NCI-H1694 (cell line): Measurements from ENCODE around the gene PRDM15.

Experiments
- DNase-seq: peaks from one replicate; lab custom pipeline; 2025; lab: John Stamatoyannopoulos, UW

The PRDM15 gene

DNA sequence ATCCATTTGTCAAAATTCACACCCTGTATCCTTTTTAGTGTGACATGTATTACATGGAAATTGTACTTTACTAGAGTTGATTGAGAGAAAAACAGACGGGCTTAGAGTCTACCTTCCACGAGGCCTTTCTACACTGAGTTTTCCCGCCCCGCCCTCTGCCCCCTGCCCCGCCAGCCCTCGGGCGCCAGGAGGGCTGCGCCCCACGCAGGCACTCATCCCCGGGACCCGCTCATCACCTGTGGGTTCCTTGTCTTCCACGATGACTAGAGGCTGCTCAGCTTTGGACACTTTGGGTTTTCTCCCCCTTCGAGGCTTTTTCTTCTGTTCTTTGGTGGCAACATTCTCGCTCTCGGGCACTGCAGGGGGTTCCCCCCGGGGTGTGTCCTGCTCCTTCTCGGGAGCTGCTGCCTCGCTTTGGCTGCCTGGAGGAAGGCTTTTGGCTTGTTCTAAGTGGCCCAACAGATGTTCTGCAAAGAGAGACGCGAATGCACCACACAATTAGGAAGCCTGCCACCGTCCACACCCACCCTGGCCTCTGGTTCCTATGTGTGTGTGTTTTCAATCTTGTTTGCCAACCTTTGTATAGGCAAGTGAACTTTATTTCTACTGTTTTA, 39.6 kb downstream of the PRDM15 start:
- DNase-seq, result no peak

DNA sequence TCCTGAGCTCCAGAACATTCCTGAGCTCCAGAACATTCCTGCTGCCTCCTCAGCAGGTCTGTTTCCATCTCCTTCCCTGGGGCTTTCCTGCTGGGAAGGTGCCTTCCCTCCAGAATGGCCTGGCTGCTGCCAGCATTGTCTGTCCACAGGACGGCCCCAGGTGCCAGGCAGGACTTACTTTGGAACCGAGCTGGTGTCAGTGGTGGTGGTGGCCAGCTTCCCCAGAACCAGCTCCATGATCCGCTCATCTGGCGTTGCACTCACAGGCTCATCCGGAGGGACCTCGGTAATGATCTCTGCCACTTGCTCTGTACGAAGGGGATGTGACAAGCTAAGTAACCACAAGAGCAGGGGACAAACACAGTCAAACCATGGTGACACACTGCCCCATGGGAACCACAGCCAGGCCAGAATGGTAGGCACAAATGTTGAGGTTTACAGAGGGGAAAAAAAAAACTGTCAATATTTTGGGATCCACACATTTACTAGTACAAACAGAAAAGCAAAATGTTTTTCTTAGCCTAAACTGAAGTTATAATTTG, 41.3 kb downstream of the PRDM15 start:
- no peak for DNase-seq

DNA sequence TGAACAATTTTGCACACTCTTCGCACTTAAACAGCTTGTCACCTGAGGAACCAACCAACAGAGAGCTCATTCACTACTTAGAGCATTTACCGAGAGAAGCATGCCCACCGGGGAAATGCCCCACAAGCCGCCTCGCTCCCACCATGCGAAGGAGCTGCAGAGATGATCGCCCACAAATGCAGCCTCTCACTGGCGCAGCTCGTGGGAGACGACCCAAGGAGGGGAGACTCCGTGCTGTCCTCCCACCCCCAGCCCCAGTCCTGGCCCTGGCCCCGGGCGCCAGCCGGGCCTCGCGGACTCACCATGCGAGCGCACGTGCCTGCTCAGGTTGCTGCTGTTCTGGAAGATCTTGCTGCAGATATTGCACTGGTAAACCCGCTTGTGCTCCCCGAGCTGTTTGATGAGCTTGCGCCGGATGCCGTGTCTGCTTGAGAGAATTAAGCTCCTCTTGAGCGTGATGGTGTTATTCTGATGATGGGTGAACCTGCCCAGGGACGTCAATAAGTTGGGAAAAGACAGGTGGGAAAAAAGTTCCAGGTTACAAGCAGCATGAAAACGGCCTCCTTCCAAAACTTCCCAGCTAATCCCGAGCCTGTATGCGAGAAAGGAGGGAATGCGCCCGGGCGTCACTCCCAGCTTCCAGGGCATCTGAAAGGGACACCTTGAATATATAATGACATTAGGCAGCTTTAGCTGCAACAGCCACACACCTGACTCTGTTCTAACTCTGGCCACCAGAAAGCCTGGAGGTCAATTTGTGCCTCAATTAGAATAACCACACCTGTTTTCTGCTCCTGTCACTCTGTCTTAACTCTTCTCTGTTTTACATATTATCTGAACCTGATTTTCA, 42.8 kb downstream of the PRDM15 start:
- DNase-seq, result no peak

DNA sequence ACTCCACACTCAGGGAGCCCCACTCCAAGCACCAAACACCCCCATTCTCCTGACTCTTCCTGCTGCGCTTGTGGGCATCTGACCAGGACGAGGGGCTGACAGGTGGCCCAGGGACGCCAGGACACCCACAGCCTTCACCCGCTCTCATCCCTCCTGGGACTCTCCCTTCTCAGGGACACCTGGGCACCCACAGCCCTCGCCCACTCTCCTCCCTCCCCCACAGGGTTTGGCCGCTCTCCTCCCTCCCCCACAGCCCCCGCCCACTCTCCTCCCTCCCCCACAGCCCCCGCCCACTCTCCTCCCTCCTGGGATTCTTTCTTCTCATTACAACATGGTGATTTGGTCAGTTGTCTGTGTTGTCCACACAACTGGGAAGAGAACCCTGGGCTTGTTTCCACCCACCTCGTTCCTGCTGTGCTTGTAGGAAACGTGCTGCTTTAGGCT, 43.4 kb downstream of the PRDM15 start:
- DNase-seq, result no peak

DNA sequence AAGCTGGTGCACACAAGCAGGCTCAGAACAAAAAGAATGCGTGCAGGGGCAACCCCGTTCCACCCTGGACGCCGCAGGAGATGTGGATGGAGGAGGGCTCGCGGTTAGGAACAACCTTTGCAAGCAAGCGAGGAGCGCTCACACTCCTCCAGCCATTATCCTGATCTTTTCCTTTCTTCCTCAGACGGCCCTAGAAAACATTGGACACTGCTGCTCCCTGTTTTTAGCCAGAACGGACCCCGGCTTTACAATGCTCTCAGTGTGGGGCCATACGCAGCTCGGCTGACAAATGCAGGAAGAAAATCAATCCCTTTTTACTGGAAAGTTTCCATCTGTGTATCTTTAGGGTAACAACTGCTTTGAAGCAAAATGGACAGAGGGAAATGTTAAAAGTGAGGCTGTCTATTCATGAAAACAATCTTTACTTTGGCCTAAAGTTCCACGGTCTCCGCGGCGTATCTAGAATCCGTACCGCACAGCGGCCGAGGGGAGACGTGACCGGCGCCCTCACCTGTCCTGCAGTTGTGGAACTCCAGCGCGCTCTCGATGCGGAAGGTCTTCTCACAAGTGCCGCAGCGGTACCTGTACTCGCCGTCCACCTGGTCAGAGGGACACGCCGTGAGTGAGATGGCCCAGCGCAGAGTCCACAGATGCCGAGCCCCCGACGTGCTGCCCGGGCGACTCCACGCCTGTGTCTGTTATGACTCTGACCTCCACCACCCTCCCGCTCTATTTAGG, 44.0 kb downstream of the PRDM15 start:
- no peak for DNase-seq

DNA sequence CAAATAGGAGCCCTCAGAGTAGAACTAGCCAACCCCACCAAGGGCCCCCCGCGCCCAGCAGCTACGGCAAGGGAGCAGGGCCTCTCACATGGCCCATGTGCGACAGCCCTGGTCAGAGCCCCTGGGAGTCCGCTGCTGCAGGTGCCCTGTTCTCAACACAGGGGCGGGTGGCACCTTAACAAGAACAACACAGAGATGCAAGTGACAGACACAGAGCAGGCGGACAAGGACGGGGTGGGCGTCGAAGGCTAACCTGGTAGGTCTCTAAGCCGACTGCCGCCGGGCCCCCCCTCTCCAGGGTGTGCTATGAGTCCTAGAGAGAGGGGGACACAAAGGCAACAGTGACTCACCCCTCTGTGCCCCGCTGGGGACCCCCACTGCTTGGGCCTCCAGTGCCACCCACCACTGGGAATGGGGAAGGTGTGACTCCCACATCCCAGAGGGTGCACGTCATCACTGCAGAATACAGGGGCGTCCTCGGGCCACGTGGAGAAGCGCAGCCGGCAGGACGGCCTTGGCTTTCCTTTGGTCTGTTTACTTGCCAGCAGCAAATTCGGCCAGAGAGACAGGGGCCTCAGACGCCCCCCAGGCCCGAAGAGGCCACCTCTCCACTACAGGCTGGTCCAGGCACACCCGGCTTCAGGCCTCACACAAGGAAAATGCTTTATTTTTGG, 44.8 kb downstream of the PRDM15 start:
- no peak for DNase-seq

DNA sequence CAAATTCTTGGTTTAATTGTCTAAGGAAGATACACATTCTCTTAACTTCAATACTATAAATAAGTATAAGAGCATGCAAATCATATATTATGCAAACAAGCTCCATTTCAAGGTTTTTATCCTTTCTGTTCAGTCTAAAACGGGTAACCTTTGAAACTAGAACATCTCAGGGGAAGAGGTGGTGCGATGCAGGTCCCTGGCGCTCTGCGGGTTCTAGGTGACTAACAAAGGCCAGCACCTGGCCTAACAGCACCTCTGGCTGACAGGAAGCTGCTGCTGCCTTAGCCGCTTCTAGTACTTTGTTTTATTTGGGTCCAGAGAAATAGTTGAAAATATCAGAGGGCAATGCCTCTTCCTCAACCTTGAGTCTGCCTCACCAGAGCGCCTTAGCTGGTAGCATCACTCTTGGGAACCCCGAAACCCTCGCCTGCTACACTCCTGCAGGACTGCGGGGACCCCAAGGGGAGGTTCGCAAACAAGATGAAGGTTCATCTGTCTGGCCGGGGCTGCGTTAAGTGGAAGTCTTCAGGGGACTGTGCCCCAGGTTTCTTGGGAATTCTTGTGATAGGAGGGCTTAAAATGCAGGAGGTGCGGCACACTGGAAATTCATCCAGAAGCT, 45.5 kb downstream of the PRDM15 start:
- DNase-seq, result no peak

DNA sequence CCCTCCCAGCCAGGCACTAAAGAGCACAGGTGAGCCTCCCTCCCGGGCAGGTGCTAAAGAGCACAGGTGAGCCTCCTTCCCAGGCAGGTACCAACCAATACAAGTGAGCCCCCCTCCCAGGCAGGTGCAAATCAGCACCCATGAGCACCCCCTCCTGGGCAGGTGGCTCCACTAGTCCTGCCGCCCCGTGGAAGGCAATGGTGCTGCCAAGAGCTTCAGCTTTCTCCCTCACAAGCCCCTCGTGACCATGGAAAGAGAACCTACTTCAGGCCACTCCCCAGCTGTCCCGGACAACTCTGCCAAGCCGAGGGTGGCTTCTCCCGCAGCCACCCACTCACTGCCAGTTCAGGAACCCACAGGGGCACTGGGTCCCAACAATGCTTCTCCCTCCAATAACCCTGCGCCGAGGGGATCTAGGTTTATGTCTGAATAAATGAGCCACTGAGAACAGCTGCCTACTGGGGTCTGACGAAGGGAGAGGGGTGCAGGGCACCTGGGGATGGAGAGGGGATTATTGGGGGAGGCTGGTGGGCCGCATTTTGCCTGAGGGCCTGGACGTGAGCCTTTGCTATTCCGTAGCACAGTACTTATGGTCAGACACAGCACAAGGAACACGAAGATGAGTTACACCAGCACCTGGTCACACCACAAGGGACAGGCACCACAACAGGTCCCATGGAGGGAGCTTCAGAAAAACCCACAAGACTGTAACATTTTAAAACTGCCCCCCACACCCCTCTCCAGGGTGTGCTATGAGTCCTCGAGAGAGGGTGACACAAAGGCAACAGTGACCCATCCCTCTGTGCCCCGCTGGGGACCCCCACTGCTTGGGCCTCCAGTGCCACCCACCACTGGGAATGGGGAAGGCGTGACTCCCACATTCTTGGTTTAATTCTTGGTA, 46.3 kb downstream of the PRDM15 start:
- DNase-seq, result no peak

DNA sequence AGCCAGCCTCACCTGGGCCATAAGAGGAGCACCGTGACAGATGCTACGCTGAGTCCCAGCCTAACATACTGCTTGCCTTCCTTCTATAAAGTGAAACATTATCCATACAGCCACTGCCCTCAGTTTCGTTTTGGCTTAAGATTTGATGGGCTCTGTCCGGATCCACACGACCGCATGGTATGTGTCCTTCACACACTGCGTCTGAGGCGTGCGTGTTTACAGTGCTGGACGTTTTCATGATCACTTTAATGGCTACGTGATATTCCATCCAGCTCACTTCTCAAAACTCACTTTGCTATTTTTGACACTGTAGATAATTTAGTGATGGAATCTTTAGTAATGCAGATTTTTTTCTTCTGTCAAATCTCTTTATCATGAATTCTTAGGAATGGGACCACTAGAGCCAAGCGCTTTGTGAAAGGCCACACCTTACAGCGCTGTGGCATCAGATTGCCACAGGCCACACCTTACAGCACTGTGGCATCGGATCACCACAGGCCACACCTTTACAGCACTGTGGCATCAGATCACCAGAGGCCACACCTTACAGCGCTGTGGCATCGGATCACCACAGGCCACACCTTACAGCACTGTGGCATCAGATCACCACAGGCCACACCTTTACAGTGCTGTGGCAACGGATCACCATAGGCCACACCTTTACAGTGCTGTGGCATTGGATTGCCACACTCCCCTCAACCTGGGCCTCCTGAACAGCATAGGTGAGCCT, 47.1 kb downstream of the PRDM15 start:
- no peak for DNase-seq

DNA sequence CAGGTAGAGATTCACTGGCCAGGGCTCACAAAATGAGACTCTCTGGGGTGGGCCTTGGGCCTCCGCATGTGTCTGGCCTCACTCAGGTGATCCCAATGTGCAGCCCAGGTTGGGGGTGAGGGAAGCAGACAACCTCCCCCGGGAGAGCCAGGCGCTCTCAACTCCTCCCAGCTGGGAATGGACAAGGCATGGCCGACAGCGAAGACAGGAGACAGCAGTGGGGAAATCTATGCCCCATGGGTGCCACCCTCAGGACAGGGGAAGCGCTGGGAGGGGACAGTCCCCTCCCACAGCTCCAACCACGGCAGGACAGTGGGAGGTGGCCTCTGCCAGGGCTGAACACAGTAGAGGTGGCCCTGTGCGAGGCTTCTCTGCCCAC, 47.7 kb downstream of the PRDM15 start:
- no peak for DNase-seq

DNA sequence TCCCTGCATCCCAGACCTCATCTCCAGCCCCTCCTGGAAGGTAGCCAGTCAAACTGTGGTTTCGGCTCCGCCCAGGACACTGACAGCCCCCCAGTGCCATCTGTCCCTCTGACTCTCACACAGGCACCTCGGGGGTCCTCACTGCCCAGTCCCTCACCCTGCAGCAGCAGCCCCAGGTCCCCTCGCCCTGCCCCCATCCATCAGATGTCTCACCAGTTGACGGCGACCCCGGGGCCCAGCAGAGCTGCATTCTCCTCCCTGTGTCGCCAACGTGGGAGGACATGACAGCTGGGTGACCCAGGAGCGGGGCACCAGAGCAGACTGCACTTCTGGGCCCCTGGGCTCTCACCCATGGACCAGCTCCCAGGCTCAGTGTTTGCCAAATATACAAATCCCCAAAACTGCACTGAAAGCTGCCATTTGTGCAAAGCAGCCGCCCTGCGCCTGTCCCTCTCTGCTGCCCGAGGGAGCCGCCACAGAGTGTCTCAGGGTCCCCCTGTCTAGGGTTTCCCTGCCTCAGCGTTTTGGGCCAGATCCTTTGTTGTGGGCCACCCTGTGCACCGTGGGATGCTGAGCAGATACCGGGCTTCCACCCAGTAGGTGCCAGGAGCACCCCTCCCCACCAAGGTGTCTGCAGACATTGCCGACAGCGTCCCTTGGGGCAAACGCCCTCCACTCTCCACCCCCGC, 48.2 kb downstream of the PRDM15 start:
- no peak for DNase-seq

DNA sequence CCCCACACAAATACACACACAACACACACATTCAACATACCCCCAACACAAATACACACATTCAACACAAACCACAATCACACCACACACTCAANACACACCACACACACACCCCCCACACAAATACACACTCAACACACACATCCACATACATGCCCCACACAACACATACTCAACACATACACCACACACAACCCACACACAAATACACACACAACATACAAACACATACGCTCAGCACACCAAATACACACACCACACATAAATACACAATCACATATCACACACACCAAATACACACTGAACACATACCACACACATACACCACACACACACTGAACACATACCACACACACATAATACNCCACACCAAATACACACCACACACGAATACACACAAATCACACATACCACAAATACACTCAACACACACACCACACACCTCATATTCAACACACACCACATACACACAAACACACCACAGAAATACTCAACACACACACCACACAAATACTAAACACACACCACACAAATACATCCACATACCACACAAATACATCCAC, 48.9 kb downstream of the PRDM15 start:
- DNase-seq, result no peak

DNA sequence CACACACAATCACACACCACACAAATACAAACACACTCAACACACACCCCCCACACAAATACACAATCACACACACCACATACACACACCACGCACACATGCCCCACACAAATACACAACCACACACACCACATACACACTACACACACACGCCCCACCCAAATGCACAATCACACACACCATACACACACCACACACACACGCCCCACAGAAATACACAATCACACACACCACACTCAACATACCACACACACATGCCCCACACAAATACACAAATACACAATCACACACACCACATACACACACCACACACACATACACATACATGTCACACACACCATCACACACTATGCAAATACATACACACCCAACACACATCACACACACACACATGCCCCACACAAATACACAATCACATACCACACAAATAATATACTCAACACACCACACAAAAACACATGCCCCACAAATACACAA, 50.2 kb downstream of the PRDM15 start:
- no peak for DNase-seq

DNA sequence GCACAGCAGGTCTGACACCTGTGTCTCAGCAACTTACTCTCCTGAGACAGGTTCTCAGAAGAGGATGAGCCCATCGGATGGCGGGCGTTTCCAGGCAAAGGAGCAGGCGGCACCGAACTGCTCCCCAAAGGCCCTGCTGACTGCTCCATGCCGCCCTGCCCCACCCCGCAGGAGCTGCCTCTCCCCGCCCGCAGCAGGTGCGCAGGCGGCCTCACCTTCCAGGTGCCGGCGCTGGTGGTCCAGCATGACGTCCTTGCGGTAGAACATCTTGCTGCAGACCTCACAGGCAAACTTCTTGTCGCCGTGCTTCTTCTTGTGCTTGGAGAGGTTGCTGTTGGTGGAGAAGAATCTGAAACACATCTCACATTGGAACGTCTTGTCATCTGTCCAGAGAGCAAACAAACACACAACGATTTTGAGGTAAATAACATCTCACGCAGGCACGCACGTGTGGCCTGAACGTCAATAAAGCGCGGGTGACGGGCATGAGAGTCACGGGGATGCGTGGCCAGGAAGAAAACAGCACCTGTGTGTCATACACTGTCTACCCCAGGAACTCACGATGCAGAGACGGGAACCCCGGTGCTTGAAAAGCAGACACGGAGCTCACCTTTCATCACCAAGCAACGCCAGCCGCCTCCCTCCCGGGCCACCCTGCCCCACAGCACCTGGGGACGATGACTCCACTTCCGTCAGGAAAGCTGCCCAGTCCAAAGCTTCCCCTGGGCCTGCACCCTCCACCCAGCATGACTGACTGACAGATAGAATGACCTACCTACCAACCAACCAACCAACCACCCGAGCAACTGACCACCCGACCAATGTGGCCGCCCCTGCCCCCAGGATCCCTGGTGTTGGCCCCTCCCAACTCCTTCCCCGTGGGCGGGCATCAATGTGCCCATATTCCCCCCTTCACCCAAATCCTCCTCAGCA, 50.9 kb downstream of the PRDM15 start:
- DNase-seq, result no peak

DNA sequence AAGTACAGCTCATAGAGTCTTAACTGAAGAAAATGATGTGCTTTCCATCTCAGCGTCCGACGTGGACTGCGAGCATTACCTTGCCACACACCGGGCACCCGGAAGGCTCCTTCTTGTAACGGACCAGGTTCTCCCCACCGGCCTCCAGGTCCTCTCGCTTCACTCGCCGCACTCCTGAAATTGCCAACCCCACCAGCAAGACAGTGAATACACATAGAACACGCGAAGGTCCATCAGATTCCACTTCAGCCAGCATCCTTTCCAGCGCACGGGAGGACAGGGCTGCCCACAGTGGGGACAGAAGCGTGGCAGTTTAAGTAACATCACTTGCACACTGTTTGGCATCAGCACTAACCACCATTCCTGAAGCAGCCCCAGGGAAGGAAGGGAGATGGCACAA, 53.3 kb downstream of the PRDM15 start:
- no peak for DNase-seq

DNA sequence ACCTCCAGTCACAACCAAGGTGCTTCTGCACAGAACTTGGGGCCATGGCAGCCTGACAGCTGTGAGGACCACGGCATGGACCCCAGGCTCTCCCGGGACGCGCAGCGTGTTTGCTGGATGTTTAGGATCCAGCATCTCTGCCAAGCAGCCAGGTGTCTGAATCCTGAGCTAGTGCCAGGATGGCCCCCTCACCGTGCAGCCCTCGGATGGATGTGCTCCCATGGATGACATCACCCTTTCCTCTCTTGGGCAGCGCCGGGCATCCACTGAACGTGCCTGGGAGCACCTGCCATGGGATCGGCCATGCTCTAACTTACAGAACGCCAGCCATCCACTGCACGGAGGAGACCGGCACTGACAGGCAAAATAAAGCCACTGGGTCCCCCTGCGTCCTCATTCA, 53.9 kb downstream of the PRDM15 start:
- no peak for DNase-seq

DNA sequence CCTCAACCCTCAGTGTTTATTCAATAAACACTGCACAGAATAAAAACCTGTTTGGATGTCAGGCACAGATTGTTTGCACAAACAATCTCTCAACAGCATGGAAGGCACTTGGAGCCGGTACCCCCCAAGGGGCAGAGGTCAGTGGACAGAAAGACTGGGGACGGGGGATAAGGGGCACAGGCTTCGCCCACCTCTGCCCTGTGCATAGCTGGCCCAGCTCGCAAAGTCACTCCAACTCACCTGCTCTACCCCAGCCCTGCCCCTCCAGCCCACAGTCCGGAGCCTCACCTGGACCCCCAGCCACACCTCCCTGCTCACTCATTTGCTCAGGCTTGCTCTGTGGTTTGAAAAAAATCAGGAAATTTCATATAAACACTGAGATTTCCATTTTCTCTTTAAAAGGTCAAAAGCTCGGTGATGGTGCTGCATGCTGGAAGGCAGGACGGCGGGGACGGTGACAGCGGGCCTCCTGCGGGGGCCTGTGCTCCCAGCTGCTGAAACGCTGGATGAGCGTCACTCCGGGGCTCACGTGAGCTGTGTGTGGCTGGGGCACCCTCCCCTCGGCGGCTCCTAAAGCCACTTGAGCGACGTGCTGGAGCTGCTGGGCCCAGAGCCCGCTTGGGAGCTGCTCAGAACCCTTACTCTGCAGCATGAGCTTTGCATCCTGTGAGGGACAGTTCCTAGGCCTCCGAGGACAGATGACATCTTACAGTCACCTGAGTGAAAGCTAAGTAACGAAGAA, 54.5 kb downstream of the PRDM15 start:
- DNase-seq, result no peak
